Measurements from ENCODE around the gene HS6ST2. TPM values are rescaled to one million over a fixed set of nuclear protein-coding genes. Genes with fewer than 3 reads are reported as not detected.

Gene HS6ST2
- total RNA-seq, 2 experiments from 2014 or later: not detected

GRCh38 chrX:132740316-132741123 lies 217.9 kb downstream of the HS6ST2 start:
- H3K79me2 ChIP-seq (ENCODE audit: insufficient read depth, low read depth, low read length): no peaks in the 10 kb centered on the region
- no peak overlapping the region for H3K4me3 ChIP-seq (ENCODE audit: low read depth, low read length, poor library complexity, severe bottlenecking)
- ChIA-PET CTCF (ENCODE audit: unreplicated experiment) (no interaction called here), POLR2A (no interaction called here)
- no peaks in the 10 kb centered on the region for H3K4me1 ChIP-seq (ENCODE audit: insufficient read depth, low read length, poor library complexity, severe bottlenecking)
- no peaks in the 10 kb centered on the region for H4K20me1 ChIP-seq (ENCODE audit: insufficient read depth, low read length)
- no peak overlapping the region for H3K4me2 ChIP-seq (ENCODE audit: low read length)
- H3K9me3 ChIP-seq (ENCODE audit: low read length): no peaks in the 10 kb centered on the region
- H3K36me3 ChIP-seq (ENCODE audit: insufficient read depth, low read length): no peaks in the 10 kb centered on the region
- no peak overlapping the region for H2AFZ ChIP-seq (ENCODE audit: low read length)
- intact Hi-C loops (cut with micrococcal nuclease; ENCODE audit: unreplicated experiment): no loop called here
- no peak for DNase-seq (ENCODE audit: low spot score)
- TF ChIP-seq EZH2phosphoT487 (IDR thresholded peaks at IDR 0.05; ENCODE audit: borderline replicate concordance, low read depth, low read length) (no peak), CTCF (conservative IDR thresholded peaks at IDR 0.05; ENCODE audit: low read length) (peak; percentile 69)
- H3K9me2 ChIP-seq (ENCODE audit: insufficient read depth, low read length): no peaks in the 10 kb centered on the region
- no TSS peak for BruUV-seq (replicated peaks)
- no peak overlapping the region for H3K27ac ChIP-seq (ENCODE audit: low read depth, low read length, poor library complexity, severe bottlenecking)

GRCh38 chrX:132738951-132739350 lies 219.5 kb downstream of the HS6ST2 start:
- Histone ChIP-seq H2AFZ (ENCODE audit: low read length) (no peak overlapping the region), H3K79me2 (ENCODE audit: insufficient read depth, low read depth, low read length) (no peaks in the 10 kb centered on the region), H3K36me3 (ENCODE audit: insufficient read depth, low read length) (no peaks in the 10 kb centered on the region), H4K20me1 (ENCODE audit: insufficient read depth, low read length) (no peaks in the 10 kb centered on the region), H3K4me2 (ENCODE audit: low read length) (no peak overlapping the region), H3K4me3 (ENCODE audit: low read depth, low read length, poor library complexity, severe bottlenecking) (no peak overlapping the region), H3K9me3 (ENCODE audit: low read length) (no peaks in the 10 kb centered on the region), H3K27ac (ENCODE audit: low read depth, low read length, poor library complexity, severe bottlenecking) (no peak overlapping the region), H3K4me1 (ENCODE audit: insufficient read depth, low read length, poor library complexity, severe bottlenecking) (no peaks in the 10 kb centered on the region), H3K9me2 (ENCODE audit: insufficient read depth, low read length) (no peaks in the 10 kb centered on the region)
- no TSS peak for BruUV-seq (replicated peaks)
- TF ChIP-seq EZH2phosphoT487 (IDR thresholded peaks at IDR 0.05; ENCODE audit: borderline replicate concordance, low read depth, low read length) (no peak), CTCF (conservative IDR thresholded peaks at IDR 0.05; ENCODE audit: low read length) (no peak)
- DNase-seq (ENCODE audit: low spot score): no peak
- POLR2A ChIA-PET: no interaction called here
- intact Hi-C loops (cut with micrococcal nuclease; ENCODE audit: unreplicated experiment): no loop called here
- CTCF ChIA-PET (ENCODE audit: unreplicated experiment): no interaction called here

- intact Hi-C loops (cut with micrococcal nuclease; ENCODE audit: unreplicated experiment): no loop called here
- H3K79me2 ChIP-seq (ENCODE audit: insufficient read depth, low read depth, low read length): no peaks in the 10 kb centered on the region
- H3K27ac ChIP-seq (ENCODE audit: low read depth, low read length, poor library complexity, severe bottlenecking): no peak overlapping the region
- CTCF ChIA-PET (ENCODE audit: unreplicated experiment): no interaction called here
- no peaks in the 10 kb centered on the region for H3K4me1 ChIP-seq (ENCODE audit: insufficient read depth, low read length, poor library complexity, severe bottlenecking)
- BruUV-seq (replicated peaks): no TSS peak
- no peaks in the 10 kb centered on the region for H4K20me1 ChIP-seq (ENCODE audit: insufficient read depth, low read length)
- no peak overlapping the region for H3K4me2 ChIP-seq (ENCODE audit: low read length)
- TF ChIP-seq CTCF (conservative IDR thresholded peaks at IDR 0.05; ENCODE audit: low read length) (no peak), EZH2phosphoT487 (IDR thresholded peaks at IDR 0.05; ENCODE audit: borderline replicate concordance, low read depth, low read length) (no peak)
- H3K9me2 ChIP-seq (ENCODE audit: insufficient read depth, low read length): no peaks in the 10 kb centered on the region
- no peaks in the 10 kb centered on the region for H3K36me3 ChIP-seq (ENCODE audit: insufficient read depth, low read length)
- POLR2A ChIA-PET: no interaction called here
- no peaks in the 10 kb centered on the region for H3K9me3 ChIP-seq (ENCODE audit: low read length)
- no peak for DNase-seq (ENCODE audit: low spot score)
- no peak overlapping the region for H2AFZ ChIP-seq (ENCODE audit: low read length)
- no peak overlapping the region for H3K4me3 ChIP-seq (ENCODE audit: low read depth, low read length, poor library complexity, severe bottlenecking)
These were observed 220.7 kb downstream of the HS6ST2 start for GRCh38 chrX:132737743-132738142.
